RCC 7860 (cell line): Measurements from ENCODE around the gene PSMB11.
"Not testable (repeated sequence)": the region's sequence is repeated elsewhere in the genome, so short reads cannot be mapped to it uniquely, and the experiment has no call there.

Source experiments
- DNase-seq: peaks from one replicate; pipeline ENCODE4 v3.0.0-alpha.2; 2015; ENCODE audit warnings: low spot score
- FAIRE-seq: peaks from 2 replicates; lab custom pipeline; 2012; peaks lifted over from hg19 to GRCh38; lab: Jason Lieb, UNC

The PSMB11 gene

GRCh38 chr14:23042162-23042965 is at the start of gene PSMB11:
TSS of gene PSMB11 (plus strand) at chr14:23042212. CDS start at chr14:23042226, 14 bp downstream.
- DNase-seq = no peak
- FAIRE-seq = no peak

GRCh38 chr14:22993517-22993916 is 48.5 kb upstream of the PSMB11 start:
- no peak for FAIRE-seq
- no peak for DNase-seq

GRCh38 chr14:22994762-22995275 is 47.2 kb upstream of the PSMB11 start:
- no peak for DNase-seq
- FAIRE-seq = no peak

- no peak for FAIRE-seq
- no peak for DNase-seq
Observed at GRCh38 chr14:22995889-22996625, 46.0 kb upstream of the PSMB11 start.

- DNase-seq (no peak), FAIRE-seq (no peak)
Observed at GRCh38 chr14:22996768-22997654, 45.0 kb upstream of the PSMB11 start.

GRCh38 chr14:22997676-22998323 is 44.2 kb upstream of the PSMB11 start:
- no peak for DNase-seq
- no peak for FAIRE-seq

- DNase-seq (no peak), FAIRE-seq (no peak)
Observed at GRCh38 chr14:22998329-22999012, 43.5 kb upstream of the PSMB11 start.

- DNase-seq (no peak), FAIRE-seq (no peak)
Observed at GRCh38 chr14:23000860-23001259, 41.2 kb upstream of the PSMB11 start.

GRCh38 chr14:23002592-23002991 is 39.4 kb upstream of the PSMB11 start:
- DNase-seq (no peak), FAIRE-seq (no peak)

GRCh38 chr14:23004274-23004673 is 37.7 kb upstream of the PSMB11 start:
- not testable (repeated sequence) for FAIRE-seq

GRCh38 chr14:23005451-23006187 is 36.4 kb upstream of the PSMB11 start:
- DNase-seq = no peak
- no peak for FAIRE-seq

More at GRCh38 chr14:23004274-23004673, 37.7 kb upstream of the PSMB11 start:
- not testable (repeated sequence) for DNase-seq

GRCh38 chr14:23006188-23006534 is 35.9 kb upstream of the PSMB11 start:
- no peak for DNase-seq
- no peak for FAIRE-seq

GRCh38 chr14:23006544-23007419 is 35.2 kb upstream of the PSMB11 start:
- peak; percentile 25 for FAIRE-seq

GRCh38 chr14:23008831-23009230 is 33.2 kb upstream of the PSMB11 start:
- FAIRE-seq = no peak

More at GRCh38 chr14:23006544-23007419, 35.2 kb upstream of the PSMB11 start:
- DNase-seq = peak; percentile 89

GRCh38 chr14:23009483-23009938 is 32.5 kb upstream of the PSMB11 start:
- no peak for FAIRE-seq
- DNase-seq = no peak

More at GRCh38 chr14:23008831-23009230, 33.2 kb upstream of the PSMB11 start:
- no peak for DNase-seq

- DNase-seq = peak; percentile 4
- FAIRE-seq = no peak
Observed at GRCh38 chr14:23009939-23010726, 31.9 kb upstream of the PSMB11 start, which contains the start of gene C14orf93. TSS of gene C14orf93 (minus strand) at chr14:23010143. CDS start at chr14:22999023, 11,120 bp downstream.
